ENCODE results near the gene HLA-B. TPM values are rescaled to one million over a fixed set of nuclear protein-coding genes. Genes with fewer than 3 reads are reported as not detected.
"Not testable (repeated sequence)": the region's sequence is repeated elsewhere in the genome, so short reads cannot be mapped to it uniquely, and the experiment has no call there.

Gene HLA-B
- total and polyA plus RNA-seq, 2 donors = 1,474 to 2,173 TPM

DNA sequence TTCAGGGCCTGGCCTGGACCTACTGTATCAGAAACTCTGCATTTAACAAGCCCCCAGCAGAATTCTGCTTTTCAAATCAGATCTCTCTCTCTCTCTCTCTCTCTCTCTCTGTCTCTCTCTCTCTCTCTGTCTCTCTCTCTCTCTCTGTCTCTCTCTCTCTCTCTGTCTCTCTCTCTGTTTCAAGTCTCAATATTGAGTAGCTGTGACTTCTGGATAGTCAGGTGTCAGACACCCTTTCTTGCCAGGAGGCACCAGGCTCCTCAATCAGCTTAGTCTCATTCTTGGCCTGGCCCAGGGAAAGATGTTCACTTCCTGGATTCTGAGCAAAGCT lies 32.8 kb upstream of the HLA-B start:
- H3K4me3 ChIP-seq (ENCODE audit: low read length in 2 of 2); H3K27me3 ChIP-seq (ENCODE audit: control insufficient read depth in 2 of 2, insufficient read depth in 1 of 2, low read length in 1 of 2); DNase-seq (ENCODE audit: low read depth in 6 of 9, low spot score in 9 of 9); H3K9me3 ChIP-seq (ENCODE audit: control insufficient read depth in 2 of 2, insufficient read depth in 1 of 2, low read length in 1 of 2); H3K36me3 ChIP-seq (ENCODE audit: control insufficient read depth in 2 of 2, insufficient read depth in 2 of 2, low read length in 1 of 2); H3K27ac ChIP-seq (ENCODE audit: low read depth in 1 of 2, low read length in 1 of 2); H3K4me1 ChIP-seq (ENCODE audit: control insufficient read depth in 2 of 2, insufficient read depth in 2 of 2, low read length in 2 of 2): not testable (repeated sequence)

DNA sequence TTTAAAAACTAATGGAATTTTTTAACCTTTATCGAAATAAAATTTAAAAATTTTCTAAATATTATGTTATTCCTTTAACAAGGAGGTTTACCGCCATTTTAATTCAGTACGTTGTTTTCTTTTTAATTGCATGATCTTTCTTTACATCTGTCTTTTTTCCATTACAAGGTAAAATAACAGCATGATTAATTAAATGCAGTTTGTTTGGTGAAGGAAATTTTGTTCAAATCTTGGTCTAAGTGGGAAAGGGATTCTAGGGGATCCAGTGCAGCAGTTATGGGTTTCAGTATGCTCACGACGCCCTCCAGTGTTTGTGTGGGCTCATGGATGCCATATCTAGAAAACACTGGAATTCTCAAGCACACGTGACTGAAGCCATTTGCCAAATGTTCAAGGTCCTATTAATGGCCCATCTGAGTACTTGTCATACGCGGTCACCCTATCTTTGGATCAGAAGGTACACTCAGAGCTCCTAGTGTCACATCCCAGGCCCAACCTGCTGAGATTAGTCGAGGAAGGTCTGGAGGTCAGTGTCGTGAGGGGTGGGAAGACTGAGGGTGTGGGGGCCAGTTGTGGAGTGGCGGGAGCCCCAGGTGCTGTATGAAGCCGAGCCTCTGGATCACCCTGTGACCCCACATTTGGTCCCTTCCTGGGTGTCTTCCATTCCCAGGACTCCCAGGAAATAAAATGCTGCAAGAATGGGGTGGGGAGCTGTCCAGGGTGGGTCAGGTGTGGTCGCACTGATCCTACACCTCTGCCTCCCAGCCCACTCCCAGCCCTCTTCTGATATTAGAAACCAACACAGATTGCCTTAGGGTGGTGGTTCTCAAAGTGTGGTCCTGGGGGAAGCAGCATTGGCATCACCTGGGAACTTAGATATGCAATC lies 32.2 kb upstream of the HLA-B start:
- DNase-seq (ENCODE audit: low read depth in 6 of 9, low spot score in 9 of 9); H3K4me3 ChIP-seq (ENCODE audit: low read length in 2 of 2); H3K4me1 ChIP-seq (ENCODE audit: control insufficient read depth in 2 of 2, insufficient read depth in 2 of 2, low read length in 2 of 2); H3K9me3 ChIP-seq (ENCODE audit: control insufficient read depth in 2 of 2, insufficient read depth in 1 of 2, low read length in 1 of 2); H3K27ac ChIP-seq (ENCODE audit: low read depth in 1 of 2, low read length in 1 of 2); H3K27me3 ChIP-seq (ENCODE audit: control insufficient read depth in 2 of 2, insufficient read depth in 1 of 2, low read length in 1 of 2); H3K36me3 ChIP-seq (ENCODE audit: control insufficient read depth in 2 of 2, insufficient read depth in 2 of 2, low read length in 1 of 2): not testable (repeated sequence)
- WGBS = 49% methylated on average over 4 of the region's 13 CpGs

DNA sequence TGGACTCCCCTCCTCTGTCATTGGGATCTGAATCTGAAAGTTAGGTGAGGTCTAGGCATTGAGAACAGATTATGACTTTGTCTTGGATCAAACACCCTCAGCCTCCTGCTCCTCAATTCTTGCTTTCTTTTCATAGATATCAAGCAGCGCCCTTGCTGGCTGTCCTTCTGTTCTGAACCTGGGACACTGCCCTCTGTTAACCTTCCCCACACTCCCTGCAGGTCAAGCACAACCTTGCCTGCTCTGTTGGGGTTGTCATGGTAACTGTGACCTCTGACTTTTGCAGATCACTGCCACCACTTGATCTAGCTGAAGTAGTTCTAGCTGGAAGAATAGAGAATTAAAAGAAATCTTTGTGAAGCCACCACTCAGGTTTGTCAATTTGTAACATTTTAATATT lies 30.0 kb upstream of the HLA-B start:
- H3K4me3 ChIP-seq (ENCODE audit: low read length in 2 of 2) = no peak overlapping the region
- H3K4me1 ChIP-seq (ENCODE audit: control insufficient read depth in 2 of 2, insufficient read depth in 2 of 2, low read length in 2 of 2) = no peaks in the 10 kb centered on the region
- no peak for DNase-seq (ENCODE audit: low read depth in 6 of 9, low spot score in 9 of 9)
- no peak overlapping the region for H3K27ac ChIP-seq (ENCODE audit: low read depth in 1 of 2, low read length in 1 of 2)
- H3K36me3 ChIP-seq (ENCODE audit: control insufficient read depth in 2 of 2, insufficient read depth in 2 of 2, low read length in 1 of 2) = no peaks in the 10 kb centered on the region
- no peaks in the 10 kb centered on the region for H3K9me3 ChIP-seq (ENCODE audit: control insufficient read depth in 2 of 2, insufficient read depth in 1 of 2, low read length in 1 of 2)
- H3K27me3 ChIP-seq (ENCODE audit: control insufficient read depth in 2 of 2, insufficient read depth in 1 of 2, low read length in 1 of 2) = peaks cover 0 to 10% of the 10 kb centered on the region in 2 donors
- 98% methylated on average over 1 of the region's 1 CpG for WGBS

DNA sequence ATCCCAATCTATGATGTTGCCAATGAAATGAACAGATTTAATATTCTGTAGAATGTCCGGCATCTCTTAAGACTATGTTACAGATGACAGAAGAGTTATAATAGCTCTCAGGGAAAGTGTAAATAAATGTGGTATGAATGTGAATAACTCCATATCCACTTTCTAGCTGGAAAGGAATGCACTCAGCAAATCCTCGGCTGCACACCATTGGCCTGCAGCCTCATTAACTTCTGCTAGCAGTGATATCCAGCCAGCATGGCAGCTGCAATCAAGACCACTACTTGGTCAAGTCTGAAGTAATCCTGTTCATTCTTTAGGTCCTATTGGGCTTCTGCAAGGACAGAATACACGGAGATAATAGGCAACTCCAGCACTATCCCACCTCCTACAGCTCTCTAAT lies 29.1 kb upstream of the HLA-B start:
- Histone ChIP-seq H3K27ac (ENCODE audit: low read depth in 1 of 2, low read length in 1 of 2) (no peak overlapping the region), H3K36me3 (ENCODE audit: control insufficient read depth in 2 of 2, insufficient read depth in 2 of 2, low read length in 1 of 2) (no peaks in the 10 kb centered on the region), H3K9me3 (ENCODE audit: control insufficient read depth in 2 of 2, insufficient read depth in 1 of 2, low read length in 1 of 2) (no peaks in the 10 kb centered on the region), H3K27me3 (ENCODE audit: control insufficient read depth in 2 of 2, insufficient read depth in 1 of 2, low read length in 1 of 2) (peaks cover 0 to 11% of the 10 kb centered on the region in 2 donors), H3K4me3 (ENCODE audit: low read length in 2 of 2) (no peak overlapping the region), H3K4me1 (ENCODE audit: control insufficient read depth in 2 of 2, insufficient read depth in 2 of 2, low read length in 2 of 2) (no peaks in the 10 kb centered on the region)
- no peak for DNase-seq (ENCODE audit: low read depth in 6 of 9, low spot score in 9 of 9)
- 91% methylated on average over 3 of the region's 3 CpGs for WGBS

DNA sequence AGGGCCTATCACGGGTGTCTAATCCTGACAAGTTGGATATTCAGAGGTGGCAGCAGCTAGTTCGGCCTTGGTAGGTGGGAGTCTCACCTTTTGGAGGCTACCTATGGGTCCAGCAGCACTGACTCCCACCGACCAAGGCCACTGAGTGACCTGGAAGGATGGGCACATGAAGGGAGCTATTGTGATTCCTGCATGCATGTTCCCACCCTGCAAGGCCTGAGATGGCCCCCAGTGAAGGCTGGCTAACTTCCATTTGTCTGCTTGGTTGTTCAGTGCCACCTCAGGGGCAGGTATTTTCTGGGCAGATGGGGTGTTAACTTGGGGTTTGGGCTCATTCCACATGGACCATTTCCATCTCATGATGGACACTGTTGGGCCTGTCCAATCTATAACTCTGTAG lies 28.1 kb upstream of the HLA-B start:
- no peaks in the 10 kb centered on the region for H3K36me3 ChIP-seq (ENCODE audit: control insufficient read depth in 2 of 2, insufficient read depth in 2 of 2, low read length in 1 of 2)
- no peak for DNase-seq (ENCODE audit: low read depth in 6 of 9, low spot score in 9 of 9)
- peaks cover 0 to 13% of the 10 kb centered on the region in 2 donors for H3K27me3 ChIP-seq (ENCODE audit: control insufficient read depth in 2 of 2, insufficient read depth in 1 of 2, low read length in 1 of 2)
- H3K27ac ChIP-seq (ENCODE audit: low read depth in 1 of 2, low read length in 1 of 2) = no peak overlapping the region
- WGBS = 75% methylated on average over 3 of the region's 3 CpGs
- H3K9me3 ChIP-seq (ENCODE audit: control insufficient read depth in 2 of 2, insufficient read depth in 1 of 2, low read length in 1 of 2) = no peaks in the 10 kb centered on the region
- H3K4me1 ChIP-seq (ENCODE audit: control insufficient read depth in 2 of 2, insufficient read depth in 2 of 2, low read length in 2 of 2) = no peaks in the 10 kb centered on the region
- no peak overlapping the region for H3K4me3 ChIP-seq (ENCODE audit: low read length in 2 of 2)

DNA sequence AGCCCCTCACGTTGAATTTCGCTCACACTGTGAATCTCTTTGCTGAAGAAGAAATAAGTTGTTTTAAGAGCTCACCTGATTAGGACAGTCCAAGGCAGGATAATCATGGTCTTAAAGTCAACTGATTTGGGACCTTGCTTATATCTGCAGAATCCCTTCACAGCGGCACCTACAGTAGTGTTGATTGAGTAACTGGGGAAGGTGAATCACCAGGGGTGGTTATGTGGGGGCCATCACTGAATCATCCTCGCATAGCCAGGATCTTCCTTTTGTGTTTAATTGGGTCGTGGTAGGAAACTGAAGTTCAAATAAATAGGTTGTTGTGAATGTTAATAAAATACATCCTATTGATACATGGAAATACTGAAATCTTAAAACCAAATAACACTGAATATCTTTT lies 26.2 kb upstream of the HLA-B start:
- no peaks in the 10 kb centered on the region for H3K4me1 ChIP-seq (ENCODE audit: control insufficient read depth in 2 of 2, insufficient read depth in 2 of 2, low read length in 2 of 2)
- WGBS = 84% methylated on average over 5 of the region's 5 CpGs
- H3K27ac ChIP-seq (ENCODE audit: low read depth in 1 of 2, low read length in 1 of 2) = no peak overlapping the region
- H3K9me3 ChIP-seq (ENCODE audit: control insufficient read depth in 2 of 2, insufficient read depth in 1 of 2, low read length in 1 of 2) = no peaks in the 10 kb centered on the region
- no peaks in the 10 kb centered on the region for H3K36me3 ChIP-seq (ENCODE audit: control insufficient read depth in 2 of 2, insufficient read depth in 2 of 2, low read length in 1 of 2)
- DNase-seq (ENCODE audit: low read depth in 6 of 9, low spot score in 9 of 9) = no peak
- H3K27me3 ChIP-seq (ENCODE audit: control insufficient read depth in 2 of 2, insufficient read depth in 1 of 2, low read length in 1 of 2) = peaks cover 0 to 28% of the 10 kb centered on the region in 2 donors
- no peak overlapping the region for H3K4me3 ChIP-seq (ENCODE audit: low read length in 2 of 2)

DNA sequence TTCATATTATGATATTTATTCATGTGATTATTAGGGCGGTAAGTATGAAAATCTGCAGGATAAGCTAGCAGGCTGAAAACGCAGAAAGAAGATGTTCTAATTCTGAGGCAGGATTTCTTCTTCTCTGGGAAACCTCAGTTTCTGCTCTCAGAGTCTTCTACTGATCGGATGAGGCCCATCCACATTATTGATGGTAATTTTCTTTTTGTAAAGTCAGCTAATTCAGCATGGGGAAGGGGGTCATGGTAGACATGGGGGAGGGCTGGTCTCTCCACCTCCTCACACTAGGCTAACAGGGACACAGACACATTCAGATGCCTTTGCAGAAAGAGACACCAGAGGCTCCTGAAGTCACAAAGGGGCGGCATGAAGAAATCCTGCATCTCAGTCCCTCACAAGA lies 24.7 kb upstream of the HLA-B start:
- Histone ChIP-seq H3K9me3 (ENCODE audit: control insufficient read depth in 2 of 2, insufficient read depth in 1 of 2, low read length in 1 of 2) (no peaks in the 10 kb centered on the region), H3K4me1 (ENCODE audit: control insufficient read depth in 2 of 2, insufficient read depth in 2 of 2, low read length in 2 of 2) (no peaks in the 10 kb centered on the region), H3K4me3 (ENCODE audit: low read length in 2 of 2) (no peak overlapping the region), H3K27ac (ENCODE audit: low read depth in 1 of 2, low read length in 1 of 2) (no peak overlapping the region), H3K27me3 (ENCODE audit: control insufficient read depth in 2 of 2, insufficient read depth in 1 of 2, low read length in 1 of 2) (peaks cover 0 to 37% of the 10 kb centered on the region in 2 donors), H3K36me3 (ENCODE audit: control insufficient read depth in 2 of 2, insufficient read depth in 2 of 2, low read length in 1 of 2) (no peaks in the 10 kb centered on the region)
- no peak for DNase-seq (ENCODE audit: low read depth in 6 of 9, low spot score in 9 of 9)
- 70% methylated on average over 4 of the region's 4 CpGs for WGBS

DNA sequence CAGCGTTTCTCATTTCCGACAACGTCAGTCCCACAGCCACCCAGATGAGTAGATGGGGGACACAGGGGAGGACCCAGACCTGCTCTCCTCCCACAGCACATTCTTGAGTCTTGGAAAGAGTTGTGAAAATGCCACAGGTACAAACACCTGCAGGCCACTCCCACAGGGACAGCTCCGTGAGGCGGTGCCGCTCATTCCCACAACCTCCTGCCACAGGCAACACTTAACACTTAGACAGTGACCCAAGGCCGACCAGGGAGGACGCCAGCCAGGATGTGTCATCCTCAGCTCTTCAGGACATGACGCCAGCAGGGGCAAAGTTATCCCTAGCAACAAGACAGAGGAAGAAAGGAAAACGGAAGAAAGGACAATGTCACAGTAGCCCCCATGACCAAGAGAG lies 22.9 kb upstream of the HLA-B start:
- Histone ChIP-seq H3K27me3 (ENCODE audit: control insufficient read depth in 2 of 2, insufficient read depth in 1 of 2, low read length in 1 of 2) (peaks cover 0 to 38% of the 10 kb centered on the region in 2 donors), H3K9me3 (ENCODE audit: control insufficient read depth in 2 of 2, insufficient read depth in 1 of 2, low read length in 1 of 2) (no peaks in the 10 kb centered on the region), H3K4me1 (ENCODE audit: control insufficient read depth in 2 of 2, insufficient read depth in 2 of 2, low read length in 2 of 2) (no peaks in the 10 kb centered on the region), H3K4me3 (ENCODE audit: low read length in 2 of 2) (no peak overlapping the region), H3K27ac (ENCODE audit: low read depth in 1 of 2, low read length in 1 of 2) (no peak overlapping the region), H3K36me3 (ENCODE audit: control insufficient read depth in 2 of 2, insufficient read depth in 2 of 2, low read length in 1 of 2) (no peaks in the 10 kb centered on the region)
- no peak for DNase-seq (ENCODE audit: low read depth in 6 of 9, low spot score in 9 of 9)
- WGBS = 53% methylated on average over 10 of the region's 10 CpGs

DNA sequence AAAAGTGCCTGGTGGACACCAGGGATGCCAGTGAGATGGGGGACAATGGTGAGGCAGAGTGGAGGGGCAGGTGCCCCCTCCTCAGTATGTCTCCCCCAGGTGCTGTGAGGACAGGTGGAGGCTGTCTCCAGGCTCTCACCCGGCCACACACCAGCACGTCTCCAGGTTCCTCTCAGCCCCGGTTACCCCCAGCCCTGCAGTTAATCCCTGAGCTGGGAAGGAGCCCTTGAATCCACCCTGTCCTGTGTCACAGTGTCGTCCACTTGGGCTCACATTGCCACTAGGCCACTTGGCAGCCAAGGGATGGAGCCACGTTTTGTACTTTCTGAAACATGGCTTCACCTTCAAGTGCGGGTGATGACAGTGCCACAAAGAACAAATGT lies 21.7 kb upstream of the HLA-B start:
- Histone ChIP-seq H3K4me1 (ENCODE audit: control insufficient read depth in 2 of 2, insufficient read depth in 2 of 2, low read length in 2 of 2) (no peaks in the 10 kb centered on the region), H3K9me3 (ENCODE audit: control insufficient read depth in 2 of 2, insufficient read depth in 1 of 2, low read length in 1 of 2) (no peaks in the 10 kb centered on the region), H3K27me3 (ENCODE audit: control insufficient read depth in 2 of 2, insufficient read depth in 1 of 2, low read length in 1 of 2) (peaks cover 0 to 36% of the 10 kb centered on the region in 2 donors), H3K27ac (ENCODE audit: low read depth in 1 of 2, low read length in 1 of 2) (no peak overlapping the region), H3K4me3 (ENCODE audit: low read length in 2 of 2) (no peak overlapping the region), H3K36me3 (ENCODE audit: control insufficient read depth in 2 of 2, insufficient read depth in 2 of 2, low read length in 1 of 2) (no peaks in the 10 kb centered on the region)
- no peak for DNase-seq (ENCODE audit: low read depth in 6 of 9, low spot score in 9 of 9)
- 77% methylated on average over 6 of the region's 6 CpGs for WGBS
